GM19463 (cell line): Measurements from ENCODE around the gene GCA.

Experiments used
- ATAC-seq: cut with Tn5 transposase; IDR thresholded peaks from one replicate; pipeline ENCODE4 v1.9.1; 2021; ENCODE audit warnings: mild to moderate bottlenecking, moderate library complexity; ENCODE audit not compliant: unreplicated experiment

Gene GCA

GRCh38 chr2:162327134-162327769 lies 16.7 kb upstream of the GCA start:
- no peak for ATAC-seq

- no peak for ATAC-seq
Measured at GRCh38 chr2:162327806-162328205, 16.1 kb upstream of the GCA start.

DNA sequence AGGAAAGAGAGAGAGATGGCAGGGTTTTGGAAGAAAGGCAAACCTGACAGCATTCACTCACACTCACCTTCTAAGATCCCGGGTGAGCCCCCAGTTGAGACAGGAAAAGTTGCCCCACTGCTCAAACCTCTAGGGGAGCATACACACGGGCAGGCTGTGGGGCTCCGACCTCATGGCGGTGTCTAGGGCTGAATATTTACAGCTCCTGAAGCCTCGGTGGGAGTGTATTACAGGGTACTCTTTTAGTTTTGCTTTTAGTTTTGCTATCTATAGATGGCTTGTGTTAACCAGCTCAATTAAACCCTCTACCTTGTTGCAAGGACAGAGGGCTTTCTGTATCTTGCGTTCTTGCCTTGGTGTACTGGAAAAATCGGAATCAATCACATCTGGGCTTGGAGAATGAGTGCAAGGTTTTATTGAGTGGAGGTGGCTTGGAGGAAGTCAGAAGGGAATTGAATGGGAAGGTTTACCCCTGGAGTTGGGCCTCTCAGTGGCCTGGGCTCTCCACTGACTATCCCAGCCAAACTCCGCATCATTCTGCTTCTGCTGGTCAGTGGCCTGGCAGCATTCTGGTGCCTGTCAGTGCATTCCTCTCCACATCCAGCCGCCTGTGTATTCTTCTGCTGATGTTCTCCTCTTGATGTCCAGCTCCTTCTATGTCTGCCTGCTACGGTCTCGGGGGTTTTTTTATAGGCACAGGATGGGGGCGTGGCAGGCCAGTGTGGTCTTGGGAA lies 15.3 kb upstream of the GCA start:
- peak; percentile 88 for ATAC-seq

GRCh38 chr2:162330881-162331280 lies 13.1 kb upstream of the GCA start:
- ATAC-seq = no peak

- peak; percentile 64 for ATAC-seq
Measured at GRCh38 chr2:162333968-162334367, 10.0 kb upstream of the GCA start.

DNA sequence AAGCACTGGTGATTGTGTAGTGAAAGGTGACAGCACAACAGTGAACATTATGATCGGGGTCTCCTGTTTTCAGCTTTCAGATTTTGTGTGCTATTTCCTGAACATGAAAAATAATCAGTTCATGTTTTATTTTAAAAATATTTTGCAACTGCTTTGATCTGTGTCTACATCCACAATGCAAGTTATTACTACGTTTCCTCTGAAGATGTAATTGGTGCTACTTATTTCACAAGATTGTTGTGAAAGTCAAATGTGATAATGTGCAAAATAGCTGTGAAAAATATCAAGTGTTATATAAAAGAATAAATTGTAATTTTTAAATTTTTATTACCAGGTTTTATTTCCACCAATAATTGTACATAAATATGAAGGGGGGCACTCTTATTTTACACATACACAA lies 6.1 kb upstream of the GCA start:
- no peak for ATAC-seq

DNA sequence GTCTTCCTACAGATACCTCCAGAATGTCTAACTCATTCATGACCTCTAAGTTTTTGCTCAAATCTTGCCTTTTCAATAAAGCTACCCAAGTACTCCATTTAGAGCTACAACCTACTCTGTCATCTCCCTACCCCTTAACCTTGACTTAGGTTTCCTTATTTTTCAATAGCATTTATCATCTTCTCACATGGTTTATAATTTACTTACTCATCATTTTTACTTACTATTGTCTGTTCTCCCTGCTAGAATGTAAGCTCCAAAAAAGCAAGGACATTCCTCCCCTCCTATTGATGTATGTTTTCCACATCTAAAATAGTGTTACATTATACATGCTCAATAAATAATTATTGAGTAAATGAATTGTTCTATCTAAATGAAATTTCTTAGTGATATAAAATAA lies 3.1 kb upstream of the GCA start:
- no peak for ATAC-seq

- ATAC-seq = no peak
Measured at GRCh38 chr2:162342321-162342720, 1.6 kb upstream of the GCA start.

DNA sequence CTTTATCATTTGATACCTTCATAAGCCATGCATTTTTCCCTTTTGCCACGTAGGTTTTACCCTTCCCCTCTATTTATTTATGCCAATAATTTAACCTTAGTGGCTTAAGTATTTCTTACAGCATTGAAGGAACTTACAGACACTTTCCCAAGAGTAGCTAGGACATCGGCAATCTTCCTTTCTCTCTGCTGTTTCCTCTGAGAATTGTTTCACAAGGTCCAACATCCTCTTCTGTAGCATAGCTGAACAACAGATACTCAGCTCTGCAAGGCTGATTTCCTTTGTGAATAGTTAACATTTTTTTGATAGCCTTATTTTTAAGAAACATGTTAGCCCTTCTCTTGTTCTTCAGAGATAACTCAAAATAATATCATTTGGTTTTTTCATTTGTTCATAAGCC lies 1.1 kb upstream of the GCA start:
- ATAC-seq = no peak

- no peak for ATAC-seq
Measured at GRCh38 chr2:162343492-162343823, 474 bp upstream of the GCA start.

DNA sequence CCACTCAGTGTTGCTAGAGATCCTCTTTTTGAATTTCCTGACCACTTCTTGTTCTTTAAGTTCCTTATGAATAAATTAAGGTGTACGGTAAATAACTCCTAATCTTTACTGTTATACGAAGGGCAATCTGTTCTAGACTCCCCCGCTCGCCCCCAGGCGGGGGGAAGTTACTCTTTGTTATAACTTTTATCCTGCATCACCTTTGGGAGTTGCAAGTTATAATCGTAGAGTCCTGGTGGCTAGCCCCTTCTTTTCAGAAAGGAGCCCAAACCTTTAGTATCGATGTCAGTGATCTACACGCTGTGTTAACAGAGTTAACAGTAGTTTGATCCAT lies 652 bp downstream of the GCA start:
- ATAC-seq = no peak

GRCh38 chr2:162365392-162365791 lies 21.5 kb downstream of the GCA start:
- no peak for ATAC-seq

- no peak for ATAC-seq
Measured at GRCh38 chr2:162368494-162368893, 24.6 kb downstream of the GCA start.

DNA sequence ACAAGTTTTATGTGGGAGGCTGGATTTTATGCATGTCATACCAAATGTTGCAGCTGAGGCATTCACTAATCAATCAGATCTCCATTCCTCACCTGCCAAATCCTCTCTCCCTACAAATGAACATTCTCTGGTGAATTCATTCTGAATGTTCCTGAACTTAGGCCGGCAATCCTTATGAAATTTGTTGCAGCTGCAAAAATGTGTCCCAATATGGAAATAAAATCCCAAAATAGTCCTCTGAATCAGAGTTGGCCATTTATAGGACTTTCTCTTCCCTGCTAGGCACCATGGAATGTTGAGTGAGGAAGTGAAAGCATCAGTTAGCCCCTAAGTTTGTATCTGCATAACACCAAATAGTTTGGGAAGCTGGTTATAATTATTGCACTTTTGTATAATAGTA lies 25.6 kb downstream of the GCA start:
- no peak for ATAC-seq

DNA sequence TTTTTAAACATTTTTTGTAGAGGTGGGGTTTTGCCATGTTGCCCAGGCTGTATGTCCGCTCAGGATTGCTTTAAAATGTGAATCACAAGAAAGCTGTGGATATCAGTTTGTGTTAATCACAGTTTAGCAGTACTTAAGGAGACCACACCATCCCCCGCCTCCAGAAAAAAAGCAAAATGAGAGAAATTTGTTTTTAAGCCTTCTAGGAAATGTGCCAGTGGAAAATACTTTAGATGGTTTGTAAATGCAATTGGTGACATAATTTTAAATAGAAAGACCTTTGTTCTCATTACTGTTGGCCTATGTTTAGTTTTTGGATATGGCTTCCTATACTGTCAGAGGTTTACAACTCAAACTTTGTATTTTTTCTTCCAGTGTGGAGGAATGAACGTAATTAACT lies 27.0 kb downstream of the GCA start:
- ATAC-seq = no peak

- ATAC-seq = no peak
Measured at GRCh38 chr2:162372818-162373217, 28.9 kb downstream of the GCA start.

- peak; percentile 83 for ATAC-seq
Measured at GRCh38 chr2:162379719-162380580, 36.0 kb downstream of the GCA start.

GRCh38 chr2:162381851-162382250 lies 37.9 kb downstream of the GCA start:
- no peak for ATAC-seq

DNA sequence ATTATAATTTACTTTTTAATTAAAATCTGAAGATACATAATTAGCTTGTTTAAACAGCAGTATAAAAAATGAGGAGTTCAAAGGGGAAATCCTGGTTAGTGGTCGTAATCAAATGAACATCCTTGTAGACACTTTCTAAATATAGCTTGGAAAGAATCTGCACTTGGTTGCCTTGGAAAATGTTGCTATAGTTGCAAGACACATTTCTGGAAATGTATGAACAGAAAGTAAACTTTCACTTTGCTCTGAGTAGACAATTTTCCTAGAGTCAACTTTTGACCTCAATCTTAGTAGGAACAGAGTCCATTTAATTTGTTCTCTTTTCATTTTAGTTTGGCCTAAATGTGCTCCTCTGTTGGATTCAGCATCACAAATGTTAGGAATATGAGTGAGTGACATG lies 38.3 kb downstream of the GCA start:
- no peak for ATAC-seq

GRCh38 chr2:162385536-162385935 lies 41.6 kb downstream of the GCA start:
- no peak for ATAC-seq

DNA sequence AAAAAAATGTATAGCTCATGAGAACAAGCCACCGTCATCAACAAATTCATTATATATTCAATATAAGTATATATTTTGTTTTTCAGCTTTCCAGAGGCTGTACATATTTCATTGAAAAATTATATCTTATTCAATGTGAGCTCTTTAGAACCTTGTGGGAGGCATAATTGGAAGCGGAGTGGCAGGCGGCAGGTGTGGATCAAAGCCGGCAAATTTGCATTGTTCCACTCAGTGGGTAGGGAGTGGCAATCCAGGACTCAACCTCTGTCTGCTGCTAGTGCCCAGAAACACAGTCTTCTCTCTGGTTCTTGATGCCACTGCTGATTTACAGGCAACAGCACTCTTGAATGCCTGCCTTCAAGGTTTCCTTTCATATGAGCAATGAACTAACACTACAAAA lies 46.9 kb downstream of the GCA start:
- ATAC-seq = no peak

DNA sequence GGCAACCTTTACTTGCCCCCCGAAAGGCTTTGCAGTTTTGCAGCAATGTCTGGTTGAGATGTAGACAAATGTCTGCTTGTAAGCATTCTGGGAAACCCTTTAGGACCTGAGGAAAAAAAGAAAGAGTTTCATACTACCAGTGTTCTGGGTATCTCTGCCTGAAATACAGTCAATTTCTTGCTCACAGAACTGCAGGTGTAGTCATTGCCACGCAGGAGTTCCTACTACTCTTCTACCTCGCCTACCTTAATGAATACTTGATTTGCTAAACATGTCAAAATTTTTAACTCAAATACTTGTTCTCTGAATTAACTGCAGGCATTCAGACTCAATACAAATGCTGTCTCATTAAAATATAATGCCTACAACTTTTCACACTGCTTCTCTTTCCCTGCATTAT lies 56.4 kb downstream of the GCA start:
- ATAC-seq = no peak
